GM12801 (cell line): ENCODE measurements around the gene CBX1.

ENCODE experiments used
- TF ChIP-seq, protein P1 (sequence below): IDR thresholded peaks from one replicate; pipeline ENCODE4 v1.5.1; 2011; ENCODE audit warnings: control low read depth; ENCODE audit not compliant: insufficient read length; ENCODE audit errors: extremely low read depth

The CBX1 gene

DNA sequence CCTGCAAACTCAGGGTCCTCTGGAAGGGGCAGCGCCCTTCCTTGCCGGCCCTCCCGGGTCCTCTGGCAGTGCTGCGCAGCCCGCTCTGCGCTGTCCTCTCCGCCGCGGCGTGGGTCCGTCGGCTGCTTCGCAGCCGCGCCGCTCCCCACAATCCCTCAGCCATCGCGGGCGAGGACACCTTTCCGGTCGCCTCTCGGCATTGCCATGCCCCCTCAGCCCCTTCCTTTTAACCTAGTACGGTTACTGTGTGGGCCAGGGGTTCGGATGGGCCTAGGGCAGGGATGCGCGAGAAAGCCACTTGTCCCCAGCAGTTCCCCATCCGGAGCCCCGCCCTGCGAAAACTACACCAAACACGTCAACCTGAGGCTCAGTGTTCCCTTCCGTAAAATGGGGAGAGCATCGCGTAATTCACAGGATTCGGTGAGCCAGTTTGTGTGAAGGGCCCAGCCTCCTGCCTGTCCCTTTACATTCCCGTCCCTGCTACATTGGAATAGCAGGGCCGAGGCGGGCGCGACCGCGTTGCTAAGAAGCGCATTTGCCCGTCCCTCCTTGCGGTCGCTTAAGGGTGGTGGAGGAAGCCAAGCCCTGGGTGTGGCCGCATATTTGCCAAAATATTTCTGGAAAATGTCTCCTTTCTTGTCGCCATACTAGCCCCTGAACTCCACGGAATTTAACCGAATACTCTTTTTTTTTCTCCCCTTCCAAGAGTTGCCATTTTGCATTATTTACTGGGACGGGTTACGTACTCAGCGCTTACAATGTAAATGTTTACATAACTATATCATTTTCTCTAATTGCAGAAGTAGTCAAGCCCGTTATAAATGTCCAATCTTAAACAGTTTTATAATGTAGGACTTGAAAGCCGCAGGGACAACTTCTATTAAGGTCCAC, 76.9 kb downstream of the CBX1 start:
- TF ChIP-seq, protein P1, sequence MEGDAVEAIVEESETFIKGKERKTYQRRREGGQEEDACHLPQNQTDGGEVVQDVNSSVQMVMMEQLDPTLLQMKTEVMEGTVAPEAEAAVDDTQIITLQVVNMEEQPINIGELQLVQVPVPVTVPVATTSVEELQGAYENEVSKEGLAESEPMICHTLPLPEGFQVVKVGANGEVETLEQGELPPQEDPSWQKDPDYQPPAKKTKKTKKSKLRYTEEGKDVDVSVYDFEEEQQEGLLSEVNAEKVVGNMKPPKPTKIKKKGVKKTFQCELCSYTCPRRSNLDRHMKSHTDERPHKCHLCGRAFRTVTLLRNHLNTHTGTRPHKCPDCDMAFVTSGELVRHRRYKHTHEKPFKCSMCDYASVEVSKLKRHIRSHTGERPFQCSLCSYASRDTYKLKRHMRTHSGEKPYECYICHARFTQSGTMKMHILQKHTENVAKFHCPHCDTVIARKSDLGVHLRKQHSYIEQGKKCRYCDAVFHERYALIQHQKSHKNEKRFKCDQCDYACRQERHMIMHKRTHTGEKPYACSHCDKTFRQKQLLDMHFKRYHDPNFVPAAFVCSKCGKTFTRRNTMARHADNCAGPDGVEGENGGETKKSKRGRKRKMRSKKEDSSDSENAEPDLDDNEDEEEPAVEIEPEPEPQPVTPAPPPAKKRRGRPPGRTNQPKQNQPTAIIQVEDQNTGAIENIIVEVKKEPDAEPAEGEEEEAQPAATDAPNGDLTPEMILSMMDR, result no peak

DNA sequence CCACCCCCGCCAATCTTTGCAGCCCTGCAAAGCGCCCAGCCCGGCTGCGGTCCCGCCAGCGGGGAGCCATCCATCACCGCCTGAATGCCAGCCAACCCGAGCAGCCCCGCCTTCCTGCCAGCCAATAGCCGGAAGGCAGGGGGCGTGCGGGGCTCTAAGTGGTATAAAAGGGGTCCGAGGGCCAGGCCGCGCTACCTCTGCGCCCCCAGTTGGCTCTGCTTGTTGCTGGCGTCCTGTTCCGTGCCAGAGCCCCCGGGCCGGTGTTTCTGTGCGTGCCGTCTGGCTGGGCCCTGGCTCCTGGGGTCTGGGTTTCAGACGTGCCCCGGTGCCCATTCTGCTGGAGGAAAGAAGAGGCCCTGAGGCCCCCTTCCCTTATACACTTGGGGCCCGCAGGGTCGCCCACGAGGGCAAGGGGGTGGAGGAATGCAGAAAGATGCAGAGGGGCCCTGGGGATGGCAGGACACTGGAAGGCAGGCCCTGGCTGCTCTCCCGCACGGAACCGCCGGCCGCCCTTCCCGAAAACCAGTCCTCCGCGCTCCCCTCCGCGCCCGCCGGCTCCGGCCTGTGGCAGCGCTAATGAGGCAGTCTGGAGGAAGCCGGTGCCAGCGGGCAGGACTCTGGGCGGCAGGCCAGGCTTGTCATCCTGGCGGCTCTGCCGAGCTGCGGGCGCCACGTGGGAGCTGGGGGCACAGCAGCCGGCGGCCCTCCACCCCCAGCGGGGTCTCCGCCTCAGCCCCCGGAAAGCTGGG, 77.7 kb downstream of the CBX1 start:
- TF ChIP-seq, protein P1, result no peak

DNA sequence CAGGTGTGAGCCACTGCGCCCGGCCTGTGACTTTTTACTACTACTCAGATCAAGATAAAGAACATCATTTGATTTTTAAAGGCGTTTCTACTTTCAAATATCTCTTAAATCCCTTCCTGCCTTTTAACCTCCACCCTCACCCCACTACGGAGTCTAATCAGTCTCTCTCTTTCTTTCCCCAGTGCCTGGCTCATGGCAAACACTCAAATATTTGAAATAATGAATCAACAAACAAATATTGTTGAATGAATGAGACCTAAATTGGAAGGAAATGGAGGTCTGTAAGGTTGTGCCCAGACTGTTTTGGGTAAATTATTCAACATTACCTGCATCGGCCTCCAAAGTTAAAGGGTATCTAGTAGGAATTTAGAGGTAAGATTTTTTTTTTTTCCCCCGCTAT, 78.4 kb downstream of the CBX1 start:
- TF ChIP-seq, protein P1, result no peak

DNA sequence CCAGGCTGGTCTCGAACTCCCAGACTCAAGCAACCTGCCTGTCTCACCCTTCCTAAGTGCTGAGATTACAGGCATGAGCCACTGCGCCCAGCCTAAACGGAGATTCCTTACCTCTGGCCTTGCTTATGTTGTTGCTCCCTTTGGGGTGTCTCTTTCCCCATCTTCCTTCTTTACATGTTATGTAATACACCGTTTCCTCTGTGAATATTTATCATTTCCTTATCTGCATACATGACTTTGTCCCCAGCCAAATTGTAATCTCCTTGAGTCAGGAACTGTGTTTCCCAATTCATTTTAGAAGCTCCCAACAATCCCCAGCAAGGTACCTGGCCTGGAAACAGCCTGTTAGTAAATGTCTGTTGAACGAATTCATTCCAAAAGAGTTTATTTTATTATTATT, 79.3 kb downstream of the CBX1 start:
- TF ChIP-seq, protein P1, result no peak
